OCI-LY7 (cell line): ENCODE data around the gene SAPCD2. TPM values are rescaled to one million over a fixed set of nuclear protein-coding genes. Genes with fewer than 3 reads are reported as not detected.

Experiments used
- BruUV-seq: library from RNA; stranded (reverse); fragments of 400-500 nt; replicated peaks from 2 replicates; lab custom pipeline; 2021; lab: Mats Ljungman, UMichigan
- CTCF ChIA-PET: fragments of 300-600 bp; sonication (Branson Sonifier 250); formaldehyde crosslinking; loops from one replicate; lab custom pipeline; 2022; ENCODE audit warnings: antibody characterized with exemption; ENCODE audit not compliant: unreplicated experiment; lab: Charles Lee
- POLR2A ChIA-PET: fragments of 300-600 bp; sonication (Branson Sonifier 250); formaldehyde crosslinking; loops from one replicate; lab custom pipeline; 2022; ENCODE audit warnings: antibody characterized with exemption; lab: Charles Lee
- DNase-seq: peaks from one replicate; pipeline ENCODE4 v3.0.0-alpha.2; 2015; ENCODE audit warnings: low spot score
- H2AFZ ChIP-seq: fragments of 200-600 bp; sonication (generic), shearing (Covaris generic); 2 replicates; pipeline ENCODE4 v1.6.1; 2014; ENCODE audit warnings: mild to moderate bottlenecking, antibody characterized with exemption, low read length, moderate library complexity
- H3K27ac ChIP-seq: fragments of 200-600 bp; sonication (generic); 2 replicates; pipeline ENCODE4 v1.5.1; 2014; ENCODE audit warnings: mixed run types, low read depth, mild to moderate bottlenecking, moderate library complexity, low read length, inconsistent platforms; ENCODE audit not compliant: poor library complexity, severe bottlenecking
- H3K36me3 ChIP-seq: fragments of 200-600 bp; sonication (generic); 2 replicates; pipeline ENCODE4 v1.6.1; 2014; ENCODE audit warnings: mild to moderate bottlenecking, antibody characterized with exemption, low read length, moderate library complexity, mixed read lengths; ENCODE audit not compliant: insufficient read depth
- H3K4me1 ChIP-seq: fragments of 200-600 bp; sonication (generic); 2 replicates; pipeline ENCODE4 v1.5.1; 2014; ENCODE audit warnings: mild to moderate bottlenecking, low read length; ENCODE audit not compliant: insufficient read depth, poor library complexity, severe bottlenecking
- H3K4me2 ChIP-seq: fragments of 200-600 bp; sonication (generic); 2 replicates; pipeline ENCODE4 v1.6.1; 2014; ENCODE audit warnings: mild to moderate bottlenecking, low read length
- H3K4me3 ChIP-seq: fragments of 200-600 bp; sonication (generic); 2 replicates; pipeline ENCODE4 v1.5.1; 2014; ENCODE audit warnings: mild to moderate bottlenecking, low read depth, low read length; ENCODE audit not compliant: poor library complexity, severe bottlenecking
- H3K79me2 ChIP-seq: fragments of 200-600 bp; sonication (generic); 2 replicates; pipeline ENCODE4 v1.6.1; 2016; ENCODE audit warnings: low read depth, mild to moderate bottlenecking, low read length, moderate library complexity, mixed read lengths; ENCODE audit not compliant: insufficient read depth
- H3K9me2 ChIP-seq: fragments of 200-600 bp; sonication (generic); 2 replicates; pipeline ENCODE4 v1.6.1; 2016; ENCODE audit warnings: mild to moderate bottlenecking, low read length, mixed read lengths; ENCODE audit not compliant: insufficient read depth
- H3K9me3 ChIP-seq: fragments of 200-600 bp; sonication (generic); 2 replicates; pipeline ENCODE4 v1.6.1; 2014; ENCODE audit warnings: mild to moderate bottlenecking, mixed run types, low read length, mixed read lengths
- H4K20me1 ChIP-seq: fragments of 200-600 bp; sonication (generic); 2 replicates; pipeline ENCODE4 v1.6.1; 2014; ENCODE audit warnings: mild to moderate bottlenecking, antibody characterized with exemption, low read length, moderate library complexity, mixed read lengths; ENCODE audit not compliant: insufficient read depth
- CTCF ChIP-seq: fragments of 200-600 bp; sonication (generic); conservative IDR thresholded peaks from 2 replicates; pipeline ENCODE4 v1.5.1; 2014; ENCODE audit warnings: mild to moderate bottlenecking, antibody characterized with exemption, low read length, moderate library complexity, mixed read lengths
- EZH2phosphoT487 ChIP-seq: fragments of 200-600 bp; sonication (generic); IDR thresholded peaks from 2 replicates; pipeline ENCODE4 v1.6.1; 2018; ENCODE audit warnings: low read depth, borderline replicate concordance, mild to moderate bottlenecking, mixed run types, antibody characterized with exemption, low read length, moderate library complexity, mixed read lengths
- intact Hi-C: fragments of 100-400 bp; cut with micrococcal nuclease; formaldehyde crosslinking; loops from one replicate; pipeline ENCODE4 v1.10.0; 2022; ENCODE audit not compliant: unreplicated experiment
- total RNA-seq, 2 experiments: library from RNA; depleted of rRNA in 1 of 2; stranded (reverse); fragments of >200 nt in 1 of 2; shearing (Covaris generic) in 1 of 2; gene quantifications; 2 replicates each; pipeline ENCODE4 v1.2.3, GENCODE V29; 2014 to 2022

The SAPCD2 gene
- total RNA-seq, 2 experiments from 2014 or later: 57.2 to 74.0 TPM

GRCh38 chr9:137112564-137113384 lies 42.4 kb upstream of the SAPCD2 start:
- Histone ChIP-seq H3K9me3 (no peaks in the 10 kb centered on the region), H3K4me3 (peak overlapping the region; percentile 95), H4K20me1 (no peaks in the 10 kb centered on the region), H2AFZ (no peak overlapping the region), H3K4me1 (peaks cover 18% of the 10 kb centered on the region), H3K36me3 (peaks cover 49% of the 10 kb centered on the region), H3K79me2 (no peaks in the 10 kb centered on the region), H3K27ac (no peak overlapping the region), H3K4me2 (peak overlapping the region; percentile 55; the same call in 1 of the 2 replicates), H3K9me2 (no peaks in the 10 kb centered on the region)
- TF ChIP-seq CTCF (no peak), EZH2phosphoT487 (no peak)
- CTCF ChIA-PET: interaction anchor here (0.9 kb wide), 1 partner anchor 45 kb away, joined by 3 read pairs; no protein-coding TSS in a partner anchor
- no TSS peak for BruUV-seq
- POLR2A ChIA-PET: no interaction called here
- intact Hi-C loops: no loop called here
- no peak for DNase-seq

- H3K27ac ChIP-seq: no peak overlapping the region
- DNase-seq: no peak
- no peaks in the 10 kb centered on the region for H4K20me1 ChIP-seq
- no peaks in the 10 kb centered on the region for H3K9me2 ChIP-seq
- CTCF ChIA-PET: no interaction called here
- H3K4me2 ChIP-seq: no peak overlapping the region
- no peaks in the 10 kb centered on the region for H3K79me2 ChIP-seq
- peaks cover 55% of the 10 kb centered on the region for H3K36me3 ChIP-seq
- TF ChIP-seq EZH2phosphoT487 (no peak), CTCF (no peak)
- no peaks in the 10 kb centered on the region for H3K9me3 ChIP-seq
- no peak overlapping the region for H2AFZ ChIP-seq
- BruUV-seq: no TSS peak
- H3K4me3 ChIP-seq: no peak overlapping the region
- peaks cover 18% of the 10 kb centered on the region for H3K4me1 ChIP-seq
- POLR2A ChIA-PET: interaction anchor here (0.6 kb wide), 1 partner anchor 872 kb away, joined by 3 read pairs; no protein-coding TSS in a partner anchor
- intact Hi-C loops: no loop called here
Measured at GRCh38 chr9:137111788-137112563, 41.6 kb upstream of the SAPCD2 start.
